GM19035 (cell line): ENCODE data around the gene DOCK10.
"Not testable (repeated sequence)": the region's sequence is repeated elsewhere in the genome, so short reads cannot be mapped to it uniquely, and the experiment has no call there.

Experiments
- ATAC-seq: cut with Tn5 transposase; IDR thresholded peaks from one replicate; pipeline ENCODE4 v1.9.1; 2021; ENCODE audit not compliant: unreplicated experiment

Gene DOCK10

GRCh38 chr2:225041851-225042799 is at the start of gene DOCK10:
Gene DOCK10, minus strand, starts transcription at chr2:225042468. Its CDS starts 94 bp downstream, at chr2:225042374.
- peak; percentile 34 for ATAC-seq

DNA sequence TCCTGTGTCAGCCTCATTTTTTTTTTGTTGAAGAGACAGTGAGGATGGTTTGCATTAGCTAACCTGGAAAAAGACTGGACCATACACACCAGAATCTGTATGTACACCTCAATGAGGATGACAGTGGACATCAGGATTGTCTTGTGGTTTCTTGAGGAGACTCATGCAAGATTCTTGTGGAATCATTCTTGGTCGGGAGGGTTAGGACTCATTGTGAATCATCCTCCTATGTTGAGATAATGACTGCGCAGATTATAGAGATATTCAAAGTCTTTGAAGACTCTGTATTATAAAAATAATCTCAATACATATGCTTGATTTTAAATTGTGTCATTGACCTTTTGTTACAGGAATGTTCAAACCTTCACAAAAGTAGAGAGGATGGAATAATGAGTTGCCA is 49.1 kb upstream of the DOCK10 start:
- no peak for ATAC-seq

DNA sequence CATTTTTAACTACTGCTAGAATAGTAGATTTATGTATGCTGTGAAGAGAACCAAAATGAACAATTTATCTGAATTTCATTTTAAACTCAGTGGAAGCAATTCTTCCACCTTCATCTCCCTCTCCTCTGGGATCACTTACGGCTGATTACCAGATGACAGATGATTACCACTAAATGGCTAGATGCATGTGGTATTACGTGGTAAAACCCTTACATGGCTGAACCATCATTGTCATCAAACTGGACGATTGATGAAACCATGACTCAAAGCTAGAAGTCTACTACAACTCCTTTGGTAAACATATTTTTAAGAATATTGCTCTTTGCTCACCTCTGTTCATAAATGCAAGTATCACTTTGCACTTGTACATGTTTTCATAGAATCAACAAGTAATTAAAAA is 48.5 kb upstream of the DOCK10 start:
- no peak for ATAC-seq

DNA sequence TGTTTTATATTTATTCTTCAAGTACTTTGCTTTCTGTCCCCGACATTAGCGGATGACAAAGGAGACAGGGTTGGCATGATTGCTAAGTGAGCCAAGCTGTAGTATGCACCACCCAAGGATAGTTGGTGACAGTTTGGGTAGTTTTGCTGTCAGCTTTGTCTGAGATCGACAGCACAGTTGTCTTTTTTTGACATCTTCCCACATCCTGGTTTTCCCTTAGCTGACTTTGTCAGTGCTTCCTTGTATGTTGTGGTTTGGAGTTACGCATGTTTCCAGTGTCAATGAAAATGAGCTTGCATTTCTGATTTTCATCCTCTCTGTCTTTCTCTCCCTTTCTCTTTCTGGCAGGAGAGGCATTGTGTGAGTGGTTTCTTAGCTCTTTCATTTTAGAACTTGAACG is 44.6 kb upstream of the DOCK10 start:
- no peak for ATAC-seq

- no peak for ATAC-seq
These were observed 44.2 kb upstream of the DOCK10 start for GRCh38 chr2:225086439-225086838.

- no peak for ATAC-seq
These were observed 41.0 kb upstream of the DOCK10 start for GRCh38 chr2:225083276-225083675.

DNA sequence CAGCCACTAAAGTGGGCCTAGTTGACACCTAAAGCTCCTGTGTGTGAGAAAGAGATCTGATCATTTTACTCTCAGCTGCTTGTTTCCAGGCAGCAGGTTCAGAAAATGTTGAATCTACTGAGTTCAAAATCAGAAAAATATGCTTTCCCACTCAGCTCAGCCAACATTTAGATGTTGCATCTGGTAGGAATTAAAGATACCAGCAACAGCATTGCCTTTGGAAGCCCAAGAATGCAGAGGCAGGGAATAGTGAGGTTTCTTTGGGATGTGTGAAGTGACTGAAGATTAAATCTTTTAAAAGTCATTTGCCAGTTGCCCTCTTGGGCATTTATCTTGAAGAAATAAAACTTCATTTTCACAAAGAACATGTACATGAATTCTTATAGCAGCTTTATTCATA is 33.9 kb upstream of the DOCK10 start:
- no peak for ATAC-seq

GRCh38 chr2:225074919-225075681 is 32.8 kb upstream of the DOCK10 start:
- ATAC-seq, result no peak

DNA sequence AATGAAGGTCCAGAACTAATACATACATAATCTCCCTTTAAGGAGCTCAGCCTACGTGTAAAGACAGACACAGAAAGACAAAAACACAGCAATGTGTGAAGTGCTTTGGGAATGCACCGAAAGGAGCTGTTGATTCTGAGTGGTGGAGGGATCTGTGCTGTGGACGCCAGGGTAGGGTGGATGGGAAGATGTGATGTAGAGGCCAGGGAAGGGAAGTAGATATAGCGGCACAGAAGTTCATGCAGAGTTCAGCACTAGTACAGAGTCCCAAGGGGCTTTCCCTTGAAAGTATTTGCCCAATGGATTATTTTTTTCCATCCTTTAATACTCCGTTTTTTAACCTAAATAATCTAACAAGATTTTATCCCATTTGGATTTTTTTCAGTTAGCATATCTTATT is 32.1 kb upstream of the DOCK10 start:
- ATAC-seq, result no peak

DNA sequence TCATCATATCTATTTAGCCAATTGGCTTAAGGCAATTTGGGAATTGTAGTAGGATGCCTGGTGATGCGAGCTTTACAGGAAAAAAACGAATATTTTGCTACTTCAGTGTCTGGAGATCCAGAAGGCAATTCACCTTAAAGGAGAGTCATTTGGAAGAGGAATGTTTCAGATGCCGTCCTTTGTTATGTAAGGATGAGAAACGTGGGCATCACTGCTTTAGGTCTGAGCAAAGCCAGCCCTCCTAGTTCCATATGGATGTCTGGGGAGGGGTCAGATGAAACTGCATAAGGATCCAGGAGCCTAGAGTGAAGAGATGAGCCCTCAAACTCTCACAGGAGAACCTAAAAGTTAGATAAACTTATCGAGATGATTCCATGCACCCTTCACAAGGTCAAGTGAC is 30.9 kb upstream of the DOCK10 start:
- no peak for ATAC-seq

DNA sequence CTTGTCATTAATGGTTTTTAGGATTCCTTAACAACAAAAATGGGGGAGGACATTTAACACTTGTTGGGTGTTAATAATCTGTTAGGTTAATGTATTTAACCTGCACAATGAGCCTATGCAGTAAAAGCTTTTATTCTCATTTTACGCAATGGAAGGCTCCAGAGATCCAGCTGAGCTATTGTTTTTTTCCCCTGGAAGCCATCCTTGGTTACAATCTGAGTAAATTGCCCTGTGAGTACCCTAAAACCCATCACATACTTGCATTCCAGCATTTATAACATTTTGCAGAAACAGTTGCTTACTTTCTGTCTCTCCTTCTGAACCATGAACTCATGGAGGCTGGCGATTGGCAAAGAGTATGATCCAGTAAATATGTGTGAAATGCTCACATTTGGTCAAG is 30.2 kb upstream of the DOCK10 start:
- no peak for ATAC-seq

DNA sequence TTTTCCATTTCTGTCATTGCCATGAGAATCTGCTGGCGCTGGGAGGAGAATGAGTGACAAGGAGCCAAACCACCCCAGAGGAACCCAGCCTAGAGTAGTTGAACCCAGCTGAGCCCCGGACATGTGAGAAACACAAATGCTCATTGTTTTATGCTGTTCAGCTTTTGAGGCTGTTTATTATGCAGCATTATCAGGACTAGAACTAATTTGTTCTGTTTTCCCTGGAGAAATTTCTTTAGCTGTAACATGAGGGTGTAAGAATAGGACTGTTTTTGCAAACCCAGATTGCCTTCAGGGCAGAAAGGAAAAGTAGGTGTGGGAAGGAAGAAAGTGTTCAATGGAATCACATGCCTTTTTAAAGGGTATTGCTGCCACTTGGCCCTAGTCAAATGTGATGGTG is 28.5 kb upstream of the DOCK10 start:
- ATAC-seq, result no peak

GRCh38 chr2:225069966-225070365 is 27.7 kb upstream of the DOCK10 start:
- no peak for ATAC-seq

DNA sequence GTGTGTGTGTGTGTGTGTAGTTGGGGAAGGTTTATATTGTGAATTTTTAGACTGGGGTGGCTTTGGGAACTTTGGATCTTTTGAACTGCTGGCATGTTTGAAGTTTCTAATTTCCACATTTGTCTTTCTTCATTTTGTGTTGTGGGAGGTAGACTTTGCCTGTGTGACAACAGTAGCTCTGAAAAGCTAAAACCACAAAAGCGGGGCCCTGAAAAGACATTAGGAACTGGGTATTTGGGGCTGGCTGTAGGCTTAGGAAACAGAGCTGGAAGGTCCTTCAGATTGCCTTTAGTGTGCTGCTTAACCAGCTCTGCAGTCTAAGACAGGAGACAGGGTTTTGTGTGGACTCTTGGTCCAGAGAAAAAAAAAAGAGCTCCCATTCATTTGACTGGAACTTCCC is 27.2 kb upstream of the DOCK10 start:
- no peak for ATAC-seq

DNA sequence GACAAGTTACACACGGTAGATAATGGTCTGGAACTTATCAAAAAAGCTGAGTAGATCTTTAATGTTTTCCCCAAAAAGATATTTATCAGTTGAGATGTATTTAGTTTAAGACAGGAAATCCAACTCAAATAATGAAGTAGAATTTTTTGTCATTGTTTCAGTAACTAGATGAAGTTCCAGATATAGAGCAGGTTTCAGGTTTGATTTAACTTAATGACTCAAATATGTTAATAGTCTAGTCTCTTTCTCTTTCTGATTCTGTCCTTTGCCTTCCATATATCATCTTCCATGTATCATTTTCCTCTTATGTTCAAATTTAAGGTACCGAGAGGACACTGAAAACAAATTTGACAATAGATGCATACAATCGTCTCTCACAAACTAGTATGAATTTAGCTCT is 23.6 kb upstream of the DOCK10 start:
- ATAC-seq, result no peak

DNA sequence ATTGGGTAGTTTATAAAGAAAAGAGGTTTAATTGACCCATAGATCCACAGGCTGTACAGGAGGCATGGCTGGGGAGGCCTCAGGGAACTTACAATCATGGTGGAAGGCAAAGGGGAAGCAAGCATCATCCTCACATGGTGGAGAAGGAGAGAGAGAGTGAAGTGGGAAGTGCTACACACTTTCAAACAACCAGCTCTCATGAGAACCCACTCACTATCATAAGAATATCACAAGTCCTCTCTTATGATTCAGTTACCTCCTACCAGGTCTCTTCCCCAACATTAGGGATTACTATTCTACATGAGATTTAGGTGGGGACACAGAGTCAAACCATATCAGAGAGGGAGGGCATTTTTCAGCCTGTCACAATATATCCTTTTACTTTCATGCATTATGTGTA is 22.7 kb upstream of the DOCK10 start:
- ATAC-seq, result no peak

DNA sequence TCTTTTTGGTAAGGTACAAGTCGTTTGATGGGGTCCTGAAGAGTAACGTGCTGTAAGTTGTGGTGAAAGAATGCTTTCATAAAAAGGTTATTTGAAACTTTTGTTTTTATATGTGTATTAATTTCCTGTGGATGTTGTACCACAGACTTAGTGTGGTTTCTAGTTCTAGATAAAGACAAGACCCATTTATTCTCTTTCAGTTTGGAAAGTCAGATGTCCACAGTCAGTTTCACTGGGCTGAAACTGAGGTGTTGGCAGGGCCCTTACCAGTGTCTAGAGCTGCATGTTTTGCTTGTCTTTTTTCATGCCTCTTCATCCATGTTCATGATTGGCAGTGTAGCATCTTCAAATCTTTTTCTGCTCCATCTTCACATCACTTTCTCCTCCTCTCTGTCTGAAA is 22.1 kb upstream of the DOCK10 start:
- no peak for ATAC-seq

GRCh38 chr2:225056330-225057073 is 14.2 kb upstream of the DOCK10 start:
- no peak for ATAC-seq

DNA sequence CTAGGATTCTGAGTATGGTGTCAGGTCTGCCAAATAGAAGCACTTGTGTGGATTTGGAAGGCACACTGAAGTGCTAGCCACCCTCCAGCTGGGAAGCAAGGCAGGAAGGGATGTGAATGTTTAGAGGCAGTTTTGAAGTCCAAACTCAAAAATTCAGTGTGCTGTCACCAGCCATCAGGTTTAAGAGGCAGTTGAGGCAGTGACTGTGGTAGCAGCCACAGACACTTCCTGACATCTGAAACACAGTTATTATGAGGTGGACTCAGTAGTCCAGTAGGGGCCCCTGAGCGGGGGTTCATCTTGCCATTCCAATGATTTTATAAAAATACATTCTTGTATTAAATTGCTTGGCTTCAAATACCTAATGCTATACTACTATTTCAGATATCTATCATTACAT is 13.4 kb upstream of the DOCK10 start:
- no peak for ATAC-seq

DNA sequence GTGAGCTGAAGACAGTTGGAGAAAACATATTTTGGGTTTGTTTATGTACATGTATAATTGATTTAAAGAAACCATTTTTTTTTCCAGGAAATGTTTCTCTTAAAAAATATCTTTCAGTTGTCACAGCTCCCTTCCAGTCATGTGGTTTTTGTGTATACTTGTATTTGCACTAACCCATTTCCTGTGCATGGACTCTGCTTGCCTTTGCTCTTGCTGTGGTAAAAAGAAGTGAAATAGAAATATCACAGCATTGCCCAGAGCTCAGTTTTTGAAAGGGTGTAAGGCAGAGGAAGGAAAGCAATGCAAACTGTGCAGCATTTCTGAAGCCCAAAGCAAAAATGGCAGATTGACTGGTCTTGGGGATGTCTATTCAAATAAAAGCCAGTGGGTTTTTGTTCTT is 10.4 kb upstream of the DOCK10 start:
- ATAC-seq, result no peak

- ATAC-seq, result not testable (repeated sequence)
These were observed 5.2 kb upstream of the DOCK10 start for GRCh38 chr2:225047502-225047901.

DNA sequence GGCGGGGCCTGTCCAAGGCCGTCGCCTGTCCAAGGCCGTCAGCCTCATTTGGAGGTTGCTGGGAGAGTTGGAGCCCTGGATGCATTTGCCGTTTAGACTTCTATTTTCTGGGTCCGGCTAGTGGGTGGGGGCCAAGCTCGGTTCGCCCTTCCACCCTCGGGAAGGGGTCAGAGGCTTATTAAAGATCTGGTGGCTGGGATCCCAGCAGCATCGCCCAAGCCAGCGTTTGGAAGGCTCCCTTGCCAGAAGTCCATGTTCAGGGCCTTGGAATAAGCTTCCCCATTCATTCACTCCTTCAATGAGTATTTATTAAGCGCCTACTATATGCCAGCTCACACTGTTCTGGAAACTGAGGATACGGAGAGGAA is 516 bp upstream of the DOCK10 start:
- no peak for ATAC-seq
